ENCODE data around the gene ALDOB.

Gene ALDOB

DNA sequence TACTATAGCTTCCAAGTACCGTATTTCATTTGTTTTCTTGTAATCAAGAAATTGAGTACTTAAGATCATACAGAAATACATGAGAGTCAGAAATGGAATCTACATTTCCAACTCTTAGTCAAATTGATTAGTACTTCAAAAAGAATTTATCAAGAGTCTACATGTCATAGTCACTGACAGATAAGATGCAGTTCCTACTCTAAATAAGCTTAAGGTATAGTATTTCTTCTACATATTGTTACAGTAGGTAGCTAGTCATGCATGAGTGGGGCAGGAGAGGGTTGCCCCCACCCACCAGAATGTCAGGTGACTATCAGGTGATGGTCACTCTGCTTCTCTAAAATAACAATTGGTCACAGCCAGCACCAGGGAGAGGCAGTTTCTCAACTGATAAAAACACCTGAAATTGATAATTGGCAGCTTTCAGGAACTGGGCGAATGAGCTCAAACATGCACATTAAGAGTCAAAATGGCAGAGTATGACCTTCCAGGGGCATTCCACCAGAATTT, 53.7 kb downstream of the ALDOB start:
- no peak for DNase-seq

DNA sequence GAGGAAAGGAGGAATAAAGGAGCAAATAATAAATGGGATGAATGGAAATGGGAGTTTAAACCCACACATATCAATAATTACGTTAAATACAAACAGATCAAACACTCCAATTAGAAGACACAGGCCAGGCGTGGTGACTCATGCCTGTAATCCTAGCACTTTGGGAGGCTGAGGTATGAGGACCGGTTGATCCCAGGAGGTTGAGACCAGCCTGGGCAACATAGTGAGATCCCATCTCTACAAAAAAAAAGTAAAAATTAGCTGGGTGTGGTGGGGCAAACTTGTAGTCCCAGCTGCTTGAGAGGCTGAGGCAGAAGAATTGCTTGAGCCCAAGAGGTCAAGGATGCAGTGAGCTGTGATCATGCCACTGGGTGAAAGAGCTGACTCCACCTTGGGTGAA, 54.5 kb downstream of the ALDOB start:
- no peak for DNase-seq

DNA sequence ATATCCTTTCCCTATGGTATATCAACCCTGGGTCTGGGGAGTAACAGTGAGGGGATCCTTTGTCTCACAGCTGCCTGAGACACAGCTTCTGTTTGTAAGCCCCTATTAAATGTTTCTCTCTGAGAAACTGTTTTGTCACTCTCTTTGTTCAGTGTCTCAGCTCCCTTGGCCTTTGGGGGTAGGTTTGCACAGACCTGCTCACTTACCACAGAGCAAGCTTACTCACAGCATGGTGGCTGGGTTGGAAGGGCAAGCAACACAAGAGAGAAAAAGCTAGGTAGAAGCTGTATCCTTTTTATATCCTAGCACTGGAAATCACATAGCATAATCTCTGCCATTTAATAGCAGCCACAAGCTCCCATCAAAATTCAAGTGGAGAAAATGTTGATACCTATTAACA, 55.3 kb downstream of the ALDOB start:
- no peak for DNase-seq

DNA sequence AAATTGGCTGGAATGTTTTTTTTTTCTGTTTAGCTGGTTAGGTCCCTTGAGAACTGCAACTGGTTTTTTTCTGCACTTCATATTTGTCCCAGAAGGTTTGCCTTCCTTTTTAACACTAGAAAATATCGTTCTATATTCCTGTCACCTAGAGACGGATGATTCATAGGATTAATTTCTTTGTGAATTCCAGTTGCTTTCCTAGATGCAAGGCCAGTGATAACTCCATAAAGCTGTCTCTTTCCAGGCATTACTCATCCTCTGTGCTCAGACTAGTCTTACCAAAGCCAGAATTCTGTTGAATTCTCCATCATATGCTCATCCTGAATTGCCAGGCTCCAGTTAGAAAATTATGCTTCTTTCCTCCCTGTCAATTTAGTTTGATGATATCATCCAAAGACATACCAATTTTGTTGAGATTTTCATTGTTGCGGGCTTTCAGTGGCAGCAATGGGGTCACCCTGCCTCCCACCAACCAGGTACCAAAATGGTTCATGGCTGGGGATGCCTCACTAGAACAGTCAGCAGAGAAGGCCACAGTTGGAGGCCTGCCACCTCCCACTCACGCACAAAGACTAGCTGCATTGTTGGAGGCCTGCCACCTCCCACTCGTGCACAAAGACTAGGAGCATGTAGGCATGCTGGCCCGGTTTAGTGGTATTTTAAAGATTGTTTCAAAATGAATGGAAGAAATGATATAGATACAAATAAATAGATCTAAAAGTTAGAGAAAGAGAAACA, 59.3 kb downstream of the ALDOB start:
- no peak for DNase-seq

DNA sequence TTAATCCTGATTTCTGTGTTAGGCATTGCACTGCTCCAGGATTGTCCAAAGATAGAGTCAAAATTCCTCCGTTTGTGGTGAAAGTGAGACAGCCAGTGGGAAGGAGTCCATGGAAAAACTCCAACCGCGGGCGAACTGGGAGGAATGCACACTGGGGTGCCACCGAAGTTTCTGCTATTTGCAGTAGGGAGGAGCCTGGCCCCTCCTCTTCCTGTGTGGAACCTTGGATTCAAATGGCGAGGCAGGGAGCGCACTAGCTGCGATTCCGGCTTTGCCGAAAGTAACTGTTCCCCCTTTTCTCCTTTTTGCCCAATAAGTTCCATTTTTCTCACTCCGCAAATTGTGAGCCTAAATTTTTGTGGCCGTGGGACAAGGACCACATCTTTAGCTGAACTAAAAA, 60.0 kb downstream of the ALDOB start:
- no peak for DNase-seq

DNA sequence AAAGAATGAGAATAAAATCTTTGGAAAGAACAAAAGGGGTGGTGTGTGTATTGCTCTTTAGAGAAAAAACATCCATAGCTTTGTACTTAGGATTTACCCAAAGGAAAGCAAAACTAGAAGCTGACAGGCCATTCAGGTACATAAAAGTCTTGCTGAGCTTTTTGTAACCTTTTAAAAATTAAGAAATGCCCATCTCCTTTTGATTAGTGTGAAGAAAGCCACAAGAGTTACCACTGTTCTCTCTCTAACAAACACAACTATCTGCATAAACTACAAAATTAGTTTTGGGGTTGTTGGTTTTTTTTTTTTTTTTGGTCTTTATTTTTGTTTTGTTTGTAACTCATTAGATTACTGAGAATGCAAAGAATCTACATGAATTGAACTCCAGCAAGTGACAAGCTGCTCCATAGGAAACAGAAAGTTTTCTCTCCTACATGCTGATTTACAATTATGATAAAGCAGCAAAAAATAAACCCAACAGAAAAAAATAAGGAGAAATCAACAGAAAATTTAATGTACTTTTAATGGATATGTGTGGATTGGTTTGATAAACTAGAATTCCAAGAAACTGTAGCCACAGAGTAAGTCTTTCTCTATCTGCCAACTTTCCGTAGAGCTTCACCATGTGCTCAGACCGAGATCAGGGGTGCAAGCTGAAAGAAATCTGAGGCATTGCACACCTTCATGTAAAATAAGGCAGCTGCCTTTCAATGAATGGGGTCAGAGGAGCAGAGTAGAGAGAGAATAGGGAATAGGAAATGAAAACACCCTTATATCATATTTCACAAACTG, 63.1 kb downstream of the ALDOB start:
- no peak for DNase-seq

DNA sequence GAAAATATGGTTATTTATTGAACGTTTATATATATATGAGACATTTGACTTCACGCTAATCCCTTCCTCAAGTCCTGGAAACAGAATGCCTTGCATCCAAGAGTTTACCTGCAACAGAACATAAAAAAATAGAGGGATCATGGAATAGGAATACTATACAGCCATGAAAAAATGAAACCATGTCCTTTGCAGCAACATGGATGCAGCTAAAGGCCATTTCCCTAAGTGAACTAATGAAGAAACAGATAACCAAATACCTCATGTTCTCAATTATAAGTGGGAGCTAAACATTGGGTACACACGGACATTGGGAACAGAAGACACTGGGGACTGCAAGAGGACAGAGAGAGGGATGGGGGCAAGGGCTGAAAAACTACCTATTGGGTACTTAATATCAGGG, 63.8 kb downstream of the ALDOB start:
- no peak for DNase-seq

Data from activated CD4-positive, alpha-beta T cell treated with anti-CD3 and anti-CD28 coated beads, Interleukin-2, amount 50 U/mL, for 4 hours (primary cell).